Neutrophil (primary cell): ENCODE measurements around the gene YWHAG.
"Not testable (repeated sequence)": the region's sequence is repeated elsewhere in the genome, so short reads cannot be mapped to it uniquely, and the experiment has no call there.

Source experiments
- H3K27ac ChIP-seq: fragments of 200-600 bp; sonication (generic); 2 replicates; pipeline ENCODE4 v1.5.1; 2016; ENCODE audit warnings: mild to moderate bottlenecking, moderate library complexity
- H3K27me3 ChIP-seq: fragments of 200-600 bp; sonication (generic); 2 replicates; pipeline ENCODE4 v1.6.0; 2016; ENCODE audit warnings: mild to moderate bottlenecking
- H3K36me3 ChIP-seq: fragments of 200-600 bp; sonication (generic); 2 replicates; pipeline ENCODE4 v1.5.1; 2017
- H3K4me1 ChIP-seq, 2 experiments: fragments of 200-600 bp in 1 of 2; sonication (generic) in 1 of 2; 1 replicate in 1 of 2; 2 replicates in 1 of 2; pipeline versions ENCODE4 v1.5.1 to v1.6.1; 2013 to 2016; ENCODE audit warnings: low read depth in 1 of 2, low read length in 1 of 2, mild to moderate bottlenecking in 1 of 2, moderate library complexity in 1 of 2; ENCODE audit not compliant: control insufficient read depth in 1 of 2, insufficient read depth in 1 of 2
- H3K4me3 ChIP-seq, 2 experiments: fragments of 200-600 bp in 1 of 2; sonication (generic) in 1 of 2; 1 replicate in 1 of 2; 2 replicates in 1 of 2; pipeline ENCODE4 v1.5.1; 2013 to 2016; ENCODE audit warnings: low read depth in 1 of 2, low read length in 1 of 2, mild to moderate bottlenecking in 1 of 2, moderate library complexity in 1 of 2
- H3K9me3 ChIP-seq: fragments of 200-600 bp; sonication (generic); 2 replicates; pipeline ENCODE4 v1.5.1; 2016
- TF ChIP-seq, protein P1 (sequence below): fragments of 200-600 bp; sonication (generic); IDR thresholded peaks from 2 replicates; pipeline ENCODE4 v1.5.1; 2016; ENCODE audit warnings: antibody characterized with exemption

Gene YWHAG

GRCh38 chr7:76337147-76337546, 21.6 kb downstream of the YWHAG start:
- no peak overlapping the region for H3K27ac ChIP-seq
- no peaks in the 10 kb centered on the region for H3K9me3 ChIP-seq
- no peaks in the 10 kb centered on the region for H3K36me3 ChIP-seq
- H3K4me3 ChIP-seq, result no peak overlapping the region
- TF ChIP-seq, protein P1, sequence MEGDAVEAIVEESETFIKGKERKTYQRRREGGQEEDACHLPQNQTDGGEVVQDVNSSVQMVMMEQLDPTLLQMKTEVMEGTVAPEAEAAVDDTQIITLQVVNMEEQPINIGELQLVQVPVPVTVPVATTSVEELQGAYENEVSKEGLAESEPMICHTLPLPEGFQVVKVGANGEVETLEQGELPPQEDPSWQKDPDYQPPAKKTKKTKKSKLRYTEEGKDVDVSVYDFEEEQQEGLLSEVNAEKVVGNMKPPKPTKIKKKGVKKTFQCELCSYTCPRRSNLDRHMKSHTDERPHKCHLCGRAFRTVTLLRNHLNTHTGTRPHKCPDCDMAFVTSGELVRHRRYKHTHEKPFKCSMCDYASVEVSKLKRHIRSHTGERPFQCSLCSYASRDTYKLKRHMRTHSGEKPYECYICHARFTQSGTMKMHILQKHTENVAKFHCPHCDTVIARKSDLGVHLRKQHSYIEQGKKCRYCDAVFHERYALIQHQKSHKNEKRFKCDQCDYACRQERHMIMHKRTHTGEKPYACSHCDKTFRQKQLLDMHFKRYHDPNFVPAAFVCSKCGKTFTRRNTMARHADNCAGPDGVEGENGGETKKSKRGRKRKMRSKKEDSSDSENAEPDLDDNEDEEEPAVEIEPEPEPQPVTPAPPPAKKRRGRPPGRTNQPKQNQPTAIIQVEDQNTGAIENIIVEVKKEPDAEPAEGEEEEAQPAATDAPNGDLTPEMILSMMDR, result no peak
- H3K4me1 ChIP-seq, result peaks cover 22 to 28% of the 10 kb centered on the region in 2 experiments
- no peaks in the 10 kb centered on the region for H3K27me3 ChIP-seq

DNA sequence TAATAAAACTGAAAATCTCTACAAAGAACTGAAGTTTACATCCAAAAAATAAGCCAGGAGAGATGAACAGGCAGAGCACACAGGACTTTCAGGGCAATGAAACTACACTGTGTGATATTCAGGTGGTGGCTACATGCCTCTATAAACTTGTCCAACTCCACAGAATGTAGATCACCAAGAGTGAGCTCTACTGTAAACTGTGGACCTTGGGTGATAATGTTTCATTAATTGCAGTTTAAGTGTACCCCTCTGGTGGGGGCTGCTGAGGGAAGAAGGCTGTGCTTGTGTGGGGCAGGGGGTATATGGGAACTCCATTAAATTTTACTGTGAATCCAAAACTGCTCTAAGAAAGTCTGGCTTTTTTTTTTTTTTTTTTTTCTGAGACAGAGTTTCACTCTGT, 22.7 kb downstream of the YWHAG start:
- H3K9me3 ChIP-seq, result no peaks in the 10 kb centered on the region
- no peak overlapping the region for H3K27ac ChIP-seq
- H3K36me3 ChIP-seq, result no peaks in the 10 kb centered on the region
- TF ChIP-seq, protein P1, result no peak
- H3K4me1 ChIP-seq, result peaks cover 32 to 35% of the 10 kb centered on the region in 2 experiments
- no peak overlapping the region for H3K4me3 ChIP-seq
- no peaks in the 10 kb centered on the region for H3K27me3 ChIP-seq

DNA sequence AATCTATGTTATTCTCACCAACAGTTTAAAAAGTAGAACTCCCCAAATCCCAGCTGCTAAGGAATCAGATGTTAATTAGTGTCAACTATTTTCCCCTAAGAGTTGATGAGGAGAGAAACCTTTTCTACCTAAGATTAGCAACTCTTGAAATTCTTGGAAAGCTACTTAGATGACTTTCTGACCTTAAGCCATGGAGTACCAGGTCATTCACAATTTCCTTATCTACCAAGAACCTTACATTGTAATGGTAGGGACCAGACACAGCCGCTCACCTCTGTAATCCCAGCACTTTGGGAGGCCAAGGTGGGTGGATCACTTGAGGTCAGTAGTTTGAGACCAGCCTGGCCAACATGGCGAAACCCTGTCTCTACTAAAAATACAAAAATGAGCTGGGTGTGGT, 23.4 kb downstream of the YWHAG start:
- H3K27me3 ChIP-seq, H3K4me3 ChIP-seq, H3K27ac ChIP-seq, H3K9me3 ChIP-seq, H3K36me3 ChIP-seq: not testable (repeated sequence)
- H3K4me1 ChIP-seq, result peaks cover 37 to 39% of the 10 kb centered on the region in 2 experiments

- Histone ChIP-seq H3K27me3 (no peaks in the 10 kb centered on the region), H3K9me3 (no peaks in the 10 kb centered on the region), H3K36me3 (peaks cover 4% of the 10 kb centered on the region), H3K4me3 (no peak overlapping the region), H3K27ac (no peak overlapping the region), H3K4me1 (peaks cover 47% of the 10 kb centered on the region in 2 experiments)
- TF ChIP-seq, protein P1, result no peak
These were observed 24.3 kb downstream of the YWHAG start for GRCh38 chr7:76334320-76334967.

DNA sequence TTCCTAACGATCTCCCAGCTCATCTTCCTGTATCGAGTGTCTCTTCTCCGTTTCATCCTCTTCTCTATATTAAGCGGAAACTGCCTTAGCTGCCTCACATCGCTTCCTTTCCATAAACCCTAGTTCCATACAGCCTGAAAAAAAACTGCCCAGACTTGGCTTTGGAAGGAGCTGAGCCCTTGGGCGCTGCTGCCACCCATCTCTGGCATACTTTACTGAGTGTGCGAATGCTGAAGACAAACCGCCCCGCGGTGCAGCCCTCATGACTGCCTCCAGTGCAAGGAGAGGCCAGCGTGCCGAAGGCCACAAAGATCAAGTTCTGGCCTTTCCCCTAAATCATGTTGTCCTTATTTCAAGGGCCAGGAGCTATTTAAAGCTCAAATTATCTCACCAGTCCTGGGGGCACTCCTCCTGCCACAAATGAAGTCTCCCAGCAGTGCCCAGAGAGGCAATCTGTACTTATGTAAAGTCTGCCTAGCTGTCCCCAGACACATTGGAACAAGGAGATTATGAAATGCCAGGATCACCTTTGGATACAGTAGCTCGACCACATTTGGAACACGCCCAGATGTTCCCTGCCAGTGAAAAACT, 25.2 kb downstream of the YWHAG start:
- H3K27me3 ChIP-seq, result no peaks in the 10 kb centered on the region
- H3K36me3 ChIP-seq, result peaks cover 10% of the 10 kb centered on the region
- H3K27ac ChIP-seq, result peak overlapping the region; percentile 66

GRCh38 chr7:76332078-76332477, 26.7 kb downstream of the YWHAG start:
- Histone ChIP-seq H3K36me3 (peaks cover 10% of the 10 kb centered on the region), H3K4me1 (peaks cover 56 to 61% of the 10 kb centered on the region in 2 experiments), H3K27me3 (no peaks in the 10 kb centered on the region), H3K27ac (peak overlapping the region; percentile 39), H3K4me3 (no peak overlapping the region), H3K9me3 (no peaks in the 10 kb centered on the region)
- TF ChIP-seq, protein P1, result no peak

More for the DNA sequence above, 25.2 kb downstream of the YWHAG start:
- peaks cover 48% of the 10 kb centered on the region in 2 experiments for H3K4me1 ChIP-seq
- H3K4me3 ChIP-seq, result no peak overlapping the region
- TF ChIP-seq, protein P1, result no peak
- no peaks in the 10 kb centered on the region for H3K9me3 ChIP-seq
